ENCODE measurements around the gene ALG14. TPM values are rescaled to one million over a fixed set of nuclear protein-coding genes. Genes with fewer than 3 reads are reported as not detected.
A peak's percentile ranks its signal among the peaks of the same experiment; 100 is the strongest.

ALG14 gene
- total RNA-seq, 1 donor from 2014 or later = 1.5 TPM

- no peak for DNase-seq (ENCODE audit: low read depth in 2 of 2)
Observed at GRCh38 chr1:94931254-94931841, 141.4 kb downstream of the ALG14 start.

DNA sequence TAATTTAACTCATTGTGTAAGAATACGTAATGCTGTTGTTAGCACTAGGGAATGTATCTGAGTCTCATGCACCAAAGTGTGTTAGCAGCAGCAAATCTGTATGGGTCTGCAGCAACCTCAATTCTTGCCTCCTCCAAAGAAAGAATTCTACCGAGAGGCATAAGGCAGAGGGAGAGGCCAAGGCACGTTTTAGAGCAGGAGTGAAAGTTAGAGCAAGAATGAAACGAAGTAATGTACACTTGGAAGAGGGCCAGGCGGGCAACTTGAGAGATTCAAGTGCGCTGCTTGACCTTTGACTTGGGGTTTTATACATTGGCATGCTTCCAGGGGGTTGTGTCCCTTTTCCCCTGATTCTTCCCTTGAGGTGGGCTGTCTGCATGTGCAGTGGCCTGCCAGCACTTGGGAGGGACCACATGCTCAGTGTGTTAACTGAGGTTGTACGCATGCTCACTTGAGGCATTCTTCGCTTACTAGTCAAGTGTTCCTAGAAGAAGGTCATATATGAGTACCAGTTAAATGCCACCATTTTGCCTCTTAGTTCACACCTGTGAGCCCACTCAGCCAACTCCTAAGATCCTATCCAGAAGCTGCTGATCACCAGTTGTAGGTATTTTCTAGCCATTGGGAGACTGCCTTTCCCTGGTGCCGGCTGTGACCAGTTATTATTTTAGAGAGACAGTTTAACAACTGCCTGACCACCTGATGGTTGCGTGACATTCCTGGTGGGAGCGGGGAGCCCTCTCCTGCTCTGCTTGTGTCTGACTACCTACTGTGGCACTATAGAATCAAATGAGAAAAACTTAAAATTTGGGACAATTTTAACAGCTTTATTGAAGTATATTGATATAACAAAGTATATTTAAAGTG is 143.2 kb downstream of the ALG14 start:
- DNase-seq (ENCODE audit: low read depth in 2 of 2) = no peak

DNA sequence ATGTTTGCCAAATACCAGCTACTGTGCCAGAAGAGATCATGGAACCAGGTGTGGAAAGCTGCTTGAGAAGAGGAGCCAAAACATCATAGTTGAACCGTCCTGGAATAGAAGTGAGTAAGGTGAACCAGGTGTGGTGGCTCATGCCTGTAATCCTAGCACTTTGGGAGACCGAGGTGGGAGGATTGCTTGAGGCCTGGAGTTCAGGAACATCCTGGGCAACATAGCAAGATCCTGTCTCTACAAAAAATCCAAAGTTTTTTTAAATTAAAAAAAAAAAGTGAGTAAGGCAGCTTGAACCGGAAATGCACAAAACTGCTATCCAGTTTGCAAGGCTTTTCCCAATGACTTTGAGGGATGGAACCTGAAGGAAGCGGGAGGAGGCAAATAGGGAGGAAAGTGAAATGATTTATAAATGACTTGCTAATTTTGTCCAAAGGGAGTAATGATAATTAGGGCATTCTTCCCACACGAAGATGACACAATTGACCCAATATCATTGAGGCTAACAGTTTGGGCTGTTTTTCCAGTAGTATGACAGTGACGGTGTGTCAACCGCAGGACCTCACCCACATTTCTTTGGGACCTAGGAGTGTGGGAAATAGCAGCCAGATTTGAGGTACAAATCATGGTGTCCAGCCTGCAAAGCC is 144.3 kb downstream of the ALG14 start:
- no peak for DNase-seq (ENCODE audit: low read depth in 2 of 2)

DNA sequence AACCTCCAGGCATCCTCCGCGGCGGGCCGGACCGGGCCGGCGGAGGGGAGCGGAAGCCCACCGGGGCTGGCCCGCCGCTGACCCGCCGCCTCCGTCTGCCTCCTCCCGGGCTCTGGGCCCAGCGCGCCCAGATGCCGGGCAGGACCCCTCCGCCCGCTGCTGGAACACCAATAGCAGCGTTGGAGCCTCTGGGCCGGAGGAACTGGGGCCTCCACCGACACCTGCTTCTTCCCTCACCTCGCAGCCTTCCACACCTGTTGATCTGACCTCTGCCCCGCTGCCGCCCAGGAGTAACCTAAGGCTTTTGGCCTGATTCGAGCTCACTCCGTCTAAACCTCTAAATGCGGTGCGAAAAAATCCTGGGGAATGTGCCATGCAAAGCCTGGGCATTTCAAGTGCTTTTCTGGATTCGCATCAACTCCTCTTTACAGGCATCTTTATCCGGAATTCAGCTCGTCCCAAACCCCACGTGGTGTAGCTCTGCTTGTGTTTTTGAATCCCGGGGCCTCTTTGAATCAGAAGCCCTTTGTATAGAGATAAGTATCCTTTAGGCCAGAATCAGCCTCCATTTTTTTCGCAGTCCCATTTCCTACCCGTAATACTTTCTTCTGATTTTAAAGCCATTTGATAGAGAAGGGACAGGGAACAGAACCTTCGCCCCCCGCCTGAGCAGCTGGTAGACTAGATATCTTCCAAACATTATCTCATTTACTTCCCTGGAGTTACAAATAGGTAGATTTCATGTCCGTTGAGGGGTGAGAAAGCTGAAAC is 145.2 kb downstream of the ALG14 start:
- peak in 1 of 2 donors; percentile 37 for DNase-seq (ENCODE audit: low read depth in 2 of 2)

GRCh38 chr1:94926915-94927404 is 145.8 kb downstream of the ALG14 start, which contains the start of gene CNN3:
CNN3 (minus strand) TSS chr1:94927110; CDS start chr1:94926894, 216 bp downstream.
- peak; percentile 74 to 96 for DNase-seq (ENCODE audit: low read depth in 2 of 2)

DNA sequence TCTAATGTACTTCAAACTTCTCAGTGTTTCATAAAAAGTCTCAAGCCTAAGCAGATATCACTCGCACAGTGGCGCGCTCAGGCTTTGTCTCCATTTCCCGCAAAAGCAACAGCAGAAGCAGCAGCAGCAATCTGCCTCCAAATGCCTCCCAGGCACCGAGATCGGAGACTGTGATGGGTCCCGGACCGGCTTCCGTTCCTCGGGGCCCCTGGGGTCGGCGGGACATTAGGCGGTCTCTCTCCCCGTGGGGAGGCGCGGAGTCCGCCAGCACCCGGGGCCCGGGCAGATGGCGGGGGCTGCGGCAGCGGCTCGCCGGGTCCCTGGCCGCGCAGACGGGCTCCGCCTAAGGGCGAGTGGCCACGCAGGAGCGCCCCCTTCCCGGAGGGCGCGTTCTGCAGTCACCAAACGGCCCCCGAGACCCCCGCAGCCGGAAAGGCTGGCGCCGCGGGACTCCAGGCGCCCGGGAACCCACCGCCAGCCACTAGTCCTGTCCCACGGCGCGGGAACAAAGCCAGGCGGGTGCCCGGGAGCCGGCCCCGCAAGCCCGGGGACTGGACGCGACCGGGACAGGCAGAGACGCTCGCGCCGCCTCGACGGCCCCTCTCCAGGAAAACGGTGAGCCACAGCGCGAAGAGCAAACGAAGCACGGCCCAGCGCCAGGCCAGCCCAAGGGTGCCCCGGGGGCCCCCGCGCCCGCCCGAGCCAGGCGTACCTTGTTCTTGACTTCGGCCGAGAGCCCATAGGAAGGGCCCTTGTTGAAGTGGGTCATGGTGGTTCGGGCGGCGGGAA is 146.4 kb downstream of the ALG14 start:
- peak in 1 of 2 donors; percentile 76 for DNase-seq (ENCODE audit: low read depth in 2 of 2)

- DNase-seq (ENCODE audit: low read depth in 2 of 2) = peak; percentile 51 to 81
Observed at GRCh38 chr1:94925561-94926125, 147.1 kb downstream of the ALG14 start.

- peak in 1 of 2 donors; percentile 38 for DNase-seq (ENCODE audit: low read depth in 2 of 2)
Observed at GRCh38 chr1:94925004-94925403, 147.7 kb downstream of the ALG14 start.

Other genes starting within 250 kb of the ALG14 start
- gene CNN3, start 145.8 kb downstream of the ALG14 start, total RNA-seq = 498 and 570 TPM in 2 replicates
- under 0.01 TPM in 2 replicates for gene TLCD4, start 44.4 kb upstream of the ALG14 start, total RNA-seq
- 11.6 and 15.0 TPM in 2 replicates for gene RWDD3, start 161.3 kb upstream of the ALG14 start, total RNA-seq

Measured in dermis microvascular lymphatic vessel endothelial cell (primary cell).